Cerebellar nuclear complex (tissue), 1 donor: Measurements from ENCODE around the gene RHBDD1.
A peak's percentile ranks its signal among the peaks of the same experiment; 100 is the strongest.

Source experiments
- DNase-seq, 2 experiments: peaks; one replicate each; lab custom pipeline; 2025; lab: John Stamatoyannopoulos, UW

RHBDD1 gene

DNA sequence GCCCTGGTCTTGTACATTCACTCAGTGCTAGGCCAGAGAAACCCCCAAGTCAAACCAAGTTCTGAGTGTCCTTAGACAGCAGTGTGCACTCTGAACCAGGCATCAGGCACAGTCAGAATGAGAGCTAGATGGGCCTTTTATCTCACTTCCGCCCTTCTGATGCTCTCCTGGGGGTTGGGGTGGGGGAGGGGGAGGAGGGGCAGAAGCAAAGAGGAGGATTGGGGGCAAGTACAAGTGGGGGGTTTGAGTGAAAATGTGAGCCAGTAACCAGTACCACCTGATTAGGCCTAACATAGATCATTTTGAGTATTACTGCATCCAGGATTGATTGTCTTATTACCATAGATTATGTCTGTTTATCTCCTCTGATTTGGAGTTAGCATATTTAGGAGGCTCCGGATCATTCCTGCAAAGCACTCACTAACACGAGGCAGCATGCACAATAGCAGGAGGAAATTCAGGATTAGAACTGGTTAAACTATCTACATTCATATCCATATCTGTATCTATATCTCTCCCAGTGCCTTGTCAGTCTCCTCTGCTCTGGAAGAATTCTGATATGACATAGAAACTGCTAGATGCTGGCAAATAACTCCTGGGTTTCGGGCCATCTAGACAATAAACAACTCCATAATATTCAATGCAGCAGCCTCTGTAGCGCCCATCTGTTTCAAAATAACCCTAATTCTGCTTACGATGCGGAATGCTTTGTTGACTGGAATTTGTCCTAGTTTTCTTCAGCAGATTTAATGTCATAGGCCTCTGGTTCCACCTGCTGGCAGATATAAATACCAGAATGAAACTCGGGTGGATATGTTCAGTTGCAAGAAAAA lies 149.1 kb downstream of the RHBDD1 start:
- DNase-seq: peak in 1 of 2 experiments; percentile 79

DNA sequence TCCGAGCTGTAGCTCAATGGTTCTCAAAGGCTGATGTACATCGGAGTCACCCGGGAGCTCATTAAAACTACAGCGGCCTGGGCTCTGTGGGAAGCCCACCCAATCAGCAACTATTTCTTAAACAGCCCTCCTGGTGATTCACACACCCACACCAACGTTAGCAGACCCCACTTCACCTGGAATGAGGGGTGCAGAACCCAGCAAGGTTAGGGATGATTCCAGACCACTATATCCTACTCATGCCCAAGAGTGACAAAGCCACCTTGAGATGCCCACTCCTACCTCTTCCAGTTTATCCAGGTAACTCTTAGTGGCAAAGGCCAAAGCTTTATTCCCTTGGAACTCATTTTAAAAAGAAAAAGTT lies 149.7 kb downstream of the RHBDD1 start:
- no peak for DNase-seq

DNA sequence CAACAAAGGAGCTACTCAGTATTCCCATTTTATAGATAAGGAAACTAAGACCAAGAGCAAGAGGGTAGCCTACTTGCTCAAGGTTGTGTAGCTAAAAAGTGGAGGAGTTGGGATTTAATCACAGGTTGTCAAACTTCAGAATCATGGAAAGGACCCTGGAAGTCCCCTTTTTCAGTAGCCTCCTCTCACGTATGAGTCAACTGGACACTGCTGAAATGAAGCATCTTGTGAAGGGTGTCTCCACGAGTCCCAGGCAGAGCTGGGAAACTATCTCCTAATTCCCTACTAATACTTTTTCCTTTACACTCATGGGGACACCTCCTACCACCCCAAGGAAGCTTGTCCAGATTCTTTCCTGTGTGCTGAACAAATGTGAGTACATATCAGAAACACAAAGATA lies 155.8 kb downstream of the RHBDD1 start:
- DNase-seq: no peak

GRCh38 chr2:226993171-226993570 lies 157.3 kb downstream of the RHBDD1 start:
- no peak for DNase-seq

DNA sequence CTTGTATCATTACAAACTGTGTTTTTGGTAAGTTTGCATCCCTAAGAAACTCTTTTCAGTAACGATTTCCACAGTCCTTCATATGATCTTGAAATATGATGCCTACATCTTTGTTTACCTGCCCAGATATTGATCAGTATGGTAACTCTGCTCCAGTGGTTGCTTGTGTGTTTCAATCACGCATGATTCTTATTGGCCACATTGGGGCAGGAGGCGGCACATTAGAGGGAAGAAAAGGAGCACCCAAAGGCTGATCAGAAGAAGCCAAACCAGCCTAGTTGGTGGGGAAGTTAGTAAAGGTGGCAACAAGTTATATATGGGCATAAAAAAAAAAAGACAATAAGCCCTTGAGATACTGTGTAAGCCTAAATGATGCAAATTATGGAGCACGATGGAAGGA lies 158.9 kb downstream of the RHBDD1 start:
- no peak for DNase-seq

DNA sequence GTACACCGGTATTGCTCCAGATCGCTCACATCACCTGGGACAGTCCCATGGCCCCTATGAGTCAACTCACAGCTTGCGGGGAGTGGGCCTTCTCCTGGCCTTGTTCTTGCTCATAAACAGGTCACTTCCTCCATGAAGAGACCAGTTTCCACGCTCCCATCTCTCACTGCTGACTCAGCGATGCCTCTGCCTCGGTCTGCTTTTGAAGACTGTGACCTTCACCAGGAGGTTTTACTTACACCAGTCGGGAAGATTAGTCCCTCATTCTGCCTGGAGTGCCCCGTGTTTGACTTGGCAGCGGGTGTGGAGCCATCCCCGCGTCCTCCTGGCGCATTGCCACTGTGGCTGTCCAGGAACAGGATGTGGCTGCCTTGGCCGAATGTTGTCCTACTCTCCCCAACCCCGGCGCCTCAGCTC lies 159.8 kb downstream of the RHBDD1 start:
- no peak for DNase-seq

- no peak for DNase-seq
These were observed 163.8 kb downstream of the RHBDD1 start for GRCh38 chr2:226999661-227000060.

- no peak for DNase-seq
These were observed 164.3 kb downstream of the RHBDD1 start for GRCh38 chr2:227000123-227000522.

GRCh38 chr2:227004482-227004881 lies 168.6 kb downstream of the RHBDD1 start:
- DNase-seq: no peak

DNA sequence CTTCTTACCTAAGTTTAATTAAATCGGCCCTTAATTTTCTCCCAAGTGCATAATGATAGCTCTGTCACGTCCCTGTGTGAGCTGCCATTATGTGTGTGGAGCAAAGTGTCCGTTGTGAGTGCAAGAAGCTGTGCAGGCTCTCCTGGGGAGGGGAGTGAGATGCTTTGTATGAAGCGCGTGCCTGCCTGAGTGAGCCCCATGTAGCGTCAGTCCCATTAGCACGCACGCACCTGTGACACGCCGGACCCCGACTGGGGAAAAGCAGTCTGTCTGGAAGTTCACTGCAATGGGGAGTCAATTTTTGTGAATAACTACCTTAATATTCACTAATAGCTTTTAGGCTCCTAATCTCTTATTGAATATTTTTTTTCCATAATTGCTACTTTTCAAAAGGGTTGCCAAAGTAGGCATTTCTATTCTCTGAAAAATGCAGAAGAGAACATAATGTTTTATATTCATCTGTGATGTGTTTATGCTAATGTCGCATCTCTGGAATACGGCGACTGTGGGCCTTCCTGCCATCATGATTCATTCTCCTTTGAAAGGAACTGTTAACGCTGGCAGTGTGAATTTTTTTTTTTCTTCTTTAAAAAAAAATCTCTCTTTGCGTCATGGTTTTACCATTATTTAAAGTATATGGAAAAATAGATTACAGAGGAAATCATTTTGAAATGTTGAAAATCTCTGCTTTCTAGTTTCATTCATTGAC lies 170.5 kb downstream of the RHBDD1 start:
- DNase-seq: no peak

DNA sequence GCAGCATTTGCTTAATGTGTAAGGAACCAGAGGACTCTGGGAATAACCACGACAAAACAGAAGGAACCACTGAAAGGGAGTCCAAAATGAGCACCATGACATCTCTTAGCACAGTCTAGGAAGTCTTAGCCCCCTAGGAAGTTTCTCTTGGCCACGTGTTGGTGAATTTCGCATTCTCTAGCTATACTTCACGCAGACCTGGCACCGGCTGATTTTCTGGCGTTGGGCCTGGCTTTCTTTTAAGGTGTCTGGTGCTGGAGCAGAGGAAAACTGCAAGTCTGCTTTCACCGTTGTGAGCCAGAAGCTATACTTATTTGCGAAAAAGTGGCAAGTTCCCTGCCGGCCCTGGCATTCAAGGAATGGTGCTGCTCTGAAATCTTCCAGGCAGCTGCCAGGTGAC lies 171.3 kb downstream of the RHBDD1 start:
- no peak for DNase-seq

DNA sequence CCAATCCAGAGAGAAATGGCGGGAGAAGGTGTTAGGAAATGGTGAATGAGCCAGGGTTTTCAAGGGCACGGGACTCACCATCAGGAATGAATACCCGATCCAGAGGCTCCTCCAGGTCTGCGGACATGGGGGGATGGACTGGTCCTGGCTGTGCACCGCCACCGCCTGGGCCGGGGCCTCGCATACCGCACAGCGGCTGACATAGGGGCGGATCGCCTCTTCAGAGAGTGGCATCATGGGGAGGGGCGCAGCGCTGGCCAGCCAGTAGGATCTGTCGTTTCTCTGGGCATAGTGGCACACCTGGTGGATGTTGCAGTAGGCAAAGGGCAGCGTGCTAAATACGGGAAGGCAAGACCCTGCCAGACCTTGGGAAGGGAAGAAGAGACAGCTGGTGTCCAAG lies 172.1 kb downstream of the RHBDD1 start:
- no peak for DNase-seq

DNA sequence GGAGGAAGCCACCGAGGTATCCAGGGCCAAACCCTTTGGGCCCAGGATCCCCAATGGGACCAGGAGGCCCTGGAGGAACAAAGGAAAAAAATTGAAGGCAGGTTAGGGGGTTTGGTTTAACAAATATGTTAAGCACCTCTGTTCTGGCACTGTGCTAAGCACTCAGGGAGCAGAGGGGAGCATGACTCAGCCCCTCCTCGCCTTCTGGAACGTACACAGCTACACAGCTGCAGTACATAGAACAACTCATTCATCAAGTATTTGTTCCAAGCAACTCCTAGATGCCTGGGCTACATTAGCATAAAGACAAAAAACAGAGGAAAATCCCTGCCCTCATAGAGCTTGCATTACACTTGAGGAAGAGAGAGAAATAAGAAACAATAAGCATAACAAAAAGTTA lies 174.6 kb downstream of the RHBDD1 start:
- DNase-seq: no peak

- no peak for DNase-seq
These were observed 177.5 kb downstream of the RHBDD1 start for GRCh38 chr2:227013330-227013729.

DNA sequence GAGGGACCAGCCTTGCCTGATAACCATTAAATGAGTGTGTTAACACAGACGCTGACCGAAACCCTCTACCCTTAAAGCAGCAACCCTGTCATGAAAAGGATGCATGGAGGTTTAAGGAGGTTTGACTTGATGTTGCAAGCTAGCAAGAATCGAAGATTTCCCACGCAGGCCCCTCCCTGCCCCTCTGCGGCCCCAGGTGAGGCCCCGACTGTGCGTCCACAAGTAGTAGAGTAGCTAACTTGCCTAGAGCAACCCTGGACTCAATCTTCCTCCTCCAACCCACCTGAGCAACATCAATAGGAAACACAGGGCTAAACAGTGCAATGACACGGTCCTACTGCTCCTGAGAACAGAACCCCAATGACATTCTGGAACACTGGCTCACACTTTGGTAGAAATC lies 178.0 kb downstream of the RHBDD1 start:
- no peak for DNase-seq

DNA sequence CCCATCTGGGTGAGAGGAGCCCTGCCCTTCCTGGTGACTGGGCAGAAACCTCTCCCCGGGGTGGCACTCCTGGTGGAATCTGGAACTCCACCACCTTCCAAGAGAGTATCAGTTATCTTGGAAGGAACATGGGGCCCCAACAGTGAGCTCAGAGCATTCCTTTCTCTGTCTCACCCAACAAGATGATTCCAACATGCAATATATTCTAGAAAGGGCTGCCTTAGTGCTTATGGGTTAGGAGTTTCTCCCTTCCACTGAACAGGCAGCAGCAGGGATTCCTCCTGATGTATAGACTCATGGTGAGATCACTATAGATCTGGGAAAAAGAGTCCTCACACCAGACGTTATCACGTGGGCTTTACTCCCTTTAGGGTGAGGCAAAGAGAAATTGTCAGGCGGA lies 181.0 kb downstream of the RHBDD1 start:
- DNase-seq: no peak

- DNase-seq: no peak
These were observed 184.6 kb downstream of the RHBDD1 start for GRCh38 chr2:227020416-227020815.

- no peak for DNase-seq
These were observed 186.8 kb downstream of the RHBDD1 start for GRCh38 chr2:227022608-227023007.

- no peak for DNase-seq
These were observed 189.7 kb downstream of the RHBDD1 start for GRCh38 chr2:227025510-227025909.

DNA sequence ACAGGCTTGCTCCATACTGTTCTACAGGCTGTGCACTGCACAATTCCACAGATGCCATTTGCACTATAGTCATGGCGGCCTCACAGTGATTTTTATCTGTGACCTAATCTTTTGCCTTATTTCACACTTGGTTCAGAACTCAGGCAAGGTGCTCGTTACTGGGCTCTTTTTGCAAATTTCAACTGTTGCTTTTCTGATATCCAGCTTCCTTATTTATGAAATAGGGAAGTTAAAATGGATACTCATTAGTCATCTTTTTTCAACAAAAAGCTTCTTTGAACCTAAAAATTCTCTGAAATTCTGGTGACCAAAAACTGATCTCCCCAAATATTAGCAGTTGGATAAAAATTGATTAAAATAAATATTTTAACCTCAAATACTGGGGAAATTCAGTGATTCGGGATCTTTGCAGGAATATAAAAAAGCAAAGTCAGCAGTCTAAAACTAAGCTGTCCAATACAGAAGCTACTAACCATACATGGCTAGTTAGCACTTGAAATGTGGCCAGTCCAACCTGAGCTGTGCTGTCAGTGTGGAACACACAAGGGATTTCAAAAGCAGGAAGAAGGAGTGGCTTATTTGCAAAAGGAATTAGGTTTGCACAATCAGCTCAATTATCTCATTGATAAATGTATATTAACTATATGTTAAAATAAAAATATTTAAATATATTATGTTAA lies 193.7 kb downstream of the RHBDD1 start:
- DNase-seq: no peak

GRCh38 chr2:227030789-227031188 lies 194.9 kb downstream of the RHBDD1 start:
- no peak for DNase-seq

GRCh38 chr2:227031379-227031778 lies 195.5 kb downstream of the RHBDD1 start:
- DNase-seq: no peak
